Thyroid gland (tissue), 4 donors: ENCODE measurements around the gene TMED5.

ENCODE experiments used
- POLR2A ChIP-seq, 2 donors: fragments of 450-650 bp; IDR thresholded peaks; one replicate each; pipeline ENCODE4 v1.6.1; 2017; ENCODE audit warnings: antibody characterized with exemption in 2 of 2, mild to moderate bottlenecking in 2 of 2, moderate library complexity in 1 of 2
- TF ChIP-seq, protein P1 (sequence below), 6 experiments: fragments of 200-600 bp in 3 of 6; fragments of 450-650 bp in 3 of 6; sonication (generic) in 3 of 6; IDR thresholded peaks; one replicate each; pipeline ENCODE4 v1.5.1; 2016 to 2019; ENCODE audit warnings: antibody characterized with exemption in 6 of 6, mild to moderate bottlenecking in 2 of 6, inconsistent platforms in 1 of 6, moderate library complexity in 1 of 6

DNA sequence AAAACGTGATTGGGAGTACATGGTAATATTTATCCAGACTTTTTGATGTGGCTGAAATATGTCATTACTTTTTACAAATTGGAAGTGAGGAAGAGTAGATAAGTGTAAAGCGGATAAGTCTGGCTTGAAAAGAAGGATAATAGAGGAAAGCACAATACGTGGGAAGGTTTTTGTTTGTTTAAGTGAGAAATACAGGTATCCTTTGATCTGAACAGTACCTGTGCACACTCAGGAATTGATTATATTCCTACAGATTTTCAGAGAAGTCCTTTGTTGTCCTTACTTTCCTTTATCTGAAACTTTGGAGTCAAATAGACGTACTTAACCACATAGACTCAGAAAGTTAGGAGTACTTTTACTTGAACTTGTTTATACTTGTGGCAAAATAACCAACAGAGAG, 20.5 kb upstream of the TMED5 start:
- TF ChIP-seq, protein P1, sequence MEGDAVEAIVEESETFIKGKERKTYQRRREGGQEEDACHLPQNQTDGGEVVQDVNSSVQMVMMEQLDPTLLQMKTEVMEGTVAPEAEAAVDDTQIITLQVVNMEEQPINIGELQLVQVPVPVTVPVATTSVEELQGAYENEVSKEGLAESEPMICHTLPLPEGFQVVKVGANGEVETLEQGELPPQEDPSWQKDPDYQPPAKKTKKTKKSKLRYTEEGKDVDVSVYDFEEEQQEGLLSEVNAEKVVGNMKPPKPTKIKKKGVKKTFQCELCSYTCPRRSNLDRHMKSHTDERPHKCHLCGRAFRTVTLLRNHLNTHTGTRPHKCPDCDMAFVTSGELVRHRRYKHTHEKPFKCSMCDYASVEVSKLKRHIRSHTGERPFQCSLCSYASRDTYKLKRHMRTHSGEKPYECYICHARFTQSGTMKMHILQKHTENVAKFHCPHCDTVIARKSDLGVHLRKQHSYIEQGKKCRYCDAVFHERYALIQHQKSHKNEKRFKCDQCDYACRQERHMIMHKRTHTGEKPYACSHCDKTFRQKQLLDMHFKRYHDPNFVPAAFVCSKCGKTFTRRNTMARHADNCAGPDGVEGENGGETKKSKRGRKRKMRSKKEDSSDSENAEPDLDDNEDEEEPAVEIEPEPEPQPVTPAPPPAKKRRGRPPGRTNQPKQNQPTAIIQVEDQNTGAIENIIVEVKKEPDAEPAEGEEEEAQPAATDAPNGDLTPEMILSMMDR (IDR thresholded peaks at IDR 0.05) = no peak
- TF ChIP-seq POLR2A (IDR thresholded peaks at IDR 0.05) = no peak
